Occipital lobe (tissue), 2 donors: ENCODE results near the gene UBAP2. TPM values are rescaled to one million over a fixed set of nuclear protein-coding genes. Genes with fewer than 3 reads are reported as not detected.

Experiments
- DNase-seq: peaks from one replicate; lab custom pipeline; 2025; lab: John Stamatoyannopoulos, UW
- total RNA-seq: library from RNA; depleted of rRNA; stranded (reverse); fragments of >200 nt; gene quantifications from one replicate; pipeline ENCODE4 v1.2.3, GENCODE V29; 2014

Gene UBAP2
- total RNA-seq, 1 donor from 2014 or later, result 68.2 TPM

DNA sequence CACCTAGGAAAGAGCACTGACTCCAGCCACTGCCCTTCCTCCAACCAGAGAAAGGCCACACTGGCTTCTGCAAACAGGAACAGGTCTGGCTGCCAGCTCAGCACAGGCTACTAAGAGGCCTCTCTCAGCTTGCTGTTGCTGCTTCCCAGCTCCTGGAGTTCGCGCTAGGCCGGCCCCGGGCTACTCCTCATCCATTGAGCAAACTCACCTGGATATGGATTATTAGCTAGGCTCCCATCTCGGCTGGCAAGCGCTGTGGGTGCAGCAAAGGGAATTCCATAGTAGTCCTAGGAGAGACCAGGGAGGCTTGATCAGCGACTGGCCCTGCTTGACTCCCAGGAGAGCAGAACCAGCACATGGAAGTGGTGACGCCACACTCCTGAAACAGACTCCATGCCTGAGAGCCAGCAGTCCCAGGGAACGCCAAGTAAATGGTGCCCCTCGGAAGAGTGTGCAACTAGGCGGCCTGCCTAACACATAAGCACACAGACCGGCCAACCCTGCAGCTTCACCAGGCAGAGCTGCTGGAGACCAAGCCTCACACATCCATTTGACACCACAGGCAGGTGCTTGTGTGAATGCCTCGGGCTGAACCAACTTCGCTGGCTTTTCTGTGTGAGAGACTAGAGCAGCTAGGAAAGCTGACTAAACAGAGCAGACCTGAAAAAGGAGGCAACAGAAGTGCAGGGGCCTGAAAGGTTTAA is 124.5 kb downstream of the UBAP2 start:
- DNase-seq, result no peak

- DNase-seq, result no peak
Measured at GRCh38 chr9:33923079-33923478, 125.6 kb downstream of the UBAP2 start.

DNA sequence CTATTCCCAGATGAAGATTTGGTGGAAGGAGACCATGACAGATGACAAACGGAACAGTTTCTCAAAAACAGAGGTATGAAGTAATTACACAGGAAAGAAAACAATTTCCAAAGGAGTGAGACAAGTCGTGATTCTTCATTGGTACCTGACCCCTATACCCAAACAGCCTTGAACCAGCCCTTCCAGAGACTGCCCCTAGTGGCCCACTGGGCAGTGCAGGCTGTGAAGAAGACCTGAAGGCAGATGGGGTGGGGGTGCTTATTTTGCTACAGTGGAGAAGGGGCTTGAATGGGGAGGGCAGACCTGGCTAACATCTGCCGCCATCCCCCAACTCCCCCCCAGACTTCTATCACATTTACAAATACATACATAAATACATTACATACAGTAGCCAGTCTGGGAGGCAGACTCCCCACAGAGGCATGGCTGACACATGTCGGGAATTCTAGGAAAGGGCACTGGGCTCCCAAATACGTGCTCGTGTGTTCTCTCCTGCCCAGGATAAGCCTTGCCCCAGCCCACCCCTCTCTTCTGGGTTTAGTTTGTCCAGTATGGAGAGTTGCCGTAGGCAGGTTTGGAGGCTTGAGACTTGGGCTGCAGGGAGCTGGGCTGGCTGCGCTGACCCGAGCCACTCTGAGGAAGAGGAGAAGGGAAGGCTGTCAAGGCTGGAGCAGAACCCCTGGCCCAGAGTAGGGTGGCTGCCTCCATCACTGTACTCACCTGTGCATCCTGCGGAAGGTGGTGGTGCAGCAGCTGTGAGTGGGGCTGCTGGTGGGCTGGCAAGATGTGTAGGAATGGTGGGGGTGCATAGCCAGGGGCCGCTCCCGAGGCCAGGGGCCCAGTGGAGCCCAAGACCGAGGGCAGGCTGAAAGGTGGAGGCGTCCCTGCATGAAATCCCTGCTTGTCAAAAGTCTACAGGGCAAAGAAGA is 126.5 kb downstream of the UBAP2 start:
- DNase-seq, result no peak

- no peak for DNase-seq
Measured at GRCh38 chr9:33919276-33919897, 129.3 kb downstream of the UBAP2 start.

DNA sequence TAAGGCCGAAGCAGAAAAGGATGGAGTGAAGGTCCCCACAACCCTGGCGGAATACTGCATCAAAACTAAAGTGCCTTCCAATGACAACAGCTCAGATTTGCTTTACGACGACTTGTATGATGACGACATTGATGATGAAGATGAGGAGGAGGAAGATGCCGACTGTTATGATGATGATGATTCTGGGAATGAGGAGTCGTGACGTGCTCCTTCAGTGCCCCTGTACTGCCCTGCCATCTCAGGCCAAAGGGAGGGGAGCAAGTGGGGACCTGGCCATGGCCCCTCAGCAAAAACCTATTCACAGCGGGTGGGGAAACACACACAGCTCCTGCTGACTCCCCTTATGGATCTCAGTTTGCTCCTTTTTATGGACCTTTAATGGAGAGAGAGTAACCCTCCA is 131.7 kb downstream of the UBAP2 start:
- no peak for DNase-seq

- DNase-seq, result no peak
Measured at GRCh38 chr9:33914887-33915628, 133.6 kb downstream of the UBAP2 start.

- no peak for DNase-seq
Measured at GRCh38 chr9:33913541-33913940, 135.1 kb downstream of the UBAP2 start.

DNA sequence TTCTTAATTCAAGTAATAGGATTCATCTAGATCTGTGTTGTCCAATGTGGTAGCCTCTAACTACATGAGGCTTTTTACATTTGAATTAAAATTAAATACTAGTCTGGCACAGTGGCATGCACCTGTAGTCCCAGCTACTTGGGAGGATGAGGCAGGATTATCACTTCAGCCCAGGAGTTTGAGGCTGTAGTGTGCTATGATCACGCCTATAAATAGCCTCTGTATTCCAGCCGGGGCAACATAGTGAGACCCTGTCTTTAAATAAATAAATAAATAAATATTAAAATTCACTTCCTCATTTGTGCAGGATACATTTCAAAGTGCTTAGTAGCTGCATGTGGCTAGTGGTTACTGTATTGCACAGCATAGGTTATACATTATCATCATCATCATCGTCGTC is 139.9 kb downstream of the UBAP2 start:
- no peak for DNase-seq

DNA sequence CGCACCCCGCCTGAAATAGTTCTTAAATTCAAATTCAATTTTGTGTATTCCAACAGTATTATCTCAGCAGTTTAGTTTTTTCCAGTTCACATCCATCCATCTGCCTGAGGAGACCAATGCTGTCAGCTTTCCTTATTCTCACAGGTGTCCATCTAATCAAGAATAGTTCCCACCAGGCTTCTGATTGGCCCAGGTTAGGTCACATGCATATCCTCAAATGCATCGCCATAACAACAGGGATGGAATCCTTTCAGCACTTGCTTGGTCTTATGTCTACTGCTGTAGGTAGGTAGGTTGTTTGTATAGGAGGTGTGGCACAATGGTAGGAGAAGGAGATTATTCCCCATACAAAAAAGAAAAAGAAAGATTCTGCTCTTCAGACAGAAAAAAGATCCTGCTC is 140.6 kb downstream of the UBAP2 start:
- no peak for DNase-seq

DNA sequence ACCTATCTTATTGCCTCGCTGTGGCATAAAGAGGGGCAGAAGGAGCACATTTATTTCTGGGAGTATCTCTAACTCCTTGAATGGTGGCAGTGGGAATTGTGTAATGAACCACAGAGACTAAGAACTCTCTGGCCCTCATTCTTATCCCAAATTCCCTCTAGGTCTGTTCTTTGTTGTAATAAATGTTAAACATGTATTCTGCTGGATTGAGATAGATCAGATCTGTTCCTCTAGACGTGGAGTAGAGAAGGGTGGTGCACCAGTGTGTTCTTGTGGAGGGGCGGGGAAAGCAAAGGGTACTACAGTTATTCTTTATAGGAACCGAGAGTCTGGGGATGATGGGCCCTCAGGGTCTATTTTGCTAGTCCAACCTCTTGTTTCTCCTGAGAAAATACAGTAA is 141.3 kb downstream of the UBAP2 start:
- no peak for DNase-seq

DNA sequence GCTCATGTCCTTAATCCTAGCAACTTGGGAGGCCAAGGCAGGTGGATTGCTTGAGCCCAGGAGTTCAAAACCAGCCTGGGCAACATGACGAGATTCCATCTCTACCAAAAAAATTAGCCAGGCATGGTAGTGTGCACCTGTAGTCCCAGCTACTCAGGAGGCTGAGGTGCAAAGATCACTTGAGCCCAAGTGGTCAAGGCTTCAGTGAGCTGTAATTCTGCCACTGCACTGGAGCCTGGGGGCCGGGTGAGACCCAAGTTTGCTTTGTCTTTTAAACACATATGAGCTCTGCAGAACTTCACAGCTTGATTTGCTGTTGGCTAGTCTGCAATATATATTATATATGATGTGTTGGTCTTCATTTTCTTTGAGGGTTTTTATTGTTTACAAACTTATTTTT is 141.9 kb downstream of the UBAP2 start:
- DNase-seq, result no peak

DNA sequence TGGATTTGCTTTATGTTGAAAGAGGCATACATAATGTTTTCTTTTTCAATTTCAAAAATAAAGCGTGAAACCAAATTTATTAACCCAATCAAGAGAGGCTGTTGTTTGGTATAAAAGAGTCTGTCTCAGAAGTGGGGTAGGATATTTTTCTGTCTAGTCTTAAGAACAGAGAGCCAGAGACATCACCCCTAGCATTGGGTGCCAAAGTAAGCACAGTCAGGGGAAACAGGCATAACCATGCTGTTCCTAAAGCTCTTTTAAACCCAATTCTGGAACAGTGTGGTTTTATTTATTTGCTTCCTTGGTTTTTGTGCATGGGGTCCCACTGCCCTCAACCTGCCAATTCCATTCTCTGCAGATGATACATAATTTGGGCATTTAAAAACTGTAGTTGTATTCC is 143.6 kb downstream of the UBAP2 start:
- no peak for DNase-seq

DNA sequence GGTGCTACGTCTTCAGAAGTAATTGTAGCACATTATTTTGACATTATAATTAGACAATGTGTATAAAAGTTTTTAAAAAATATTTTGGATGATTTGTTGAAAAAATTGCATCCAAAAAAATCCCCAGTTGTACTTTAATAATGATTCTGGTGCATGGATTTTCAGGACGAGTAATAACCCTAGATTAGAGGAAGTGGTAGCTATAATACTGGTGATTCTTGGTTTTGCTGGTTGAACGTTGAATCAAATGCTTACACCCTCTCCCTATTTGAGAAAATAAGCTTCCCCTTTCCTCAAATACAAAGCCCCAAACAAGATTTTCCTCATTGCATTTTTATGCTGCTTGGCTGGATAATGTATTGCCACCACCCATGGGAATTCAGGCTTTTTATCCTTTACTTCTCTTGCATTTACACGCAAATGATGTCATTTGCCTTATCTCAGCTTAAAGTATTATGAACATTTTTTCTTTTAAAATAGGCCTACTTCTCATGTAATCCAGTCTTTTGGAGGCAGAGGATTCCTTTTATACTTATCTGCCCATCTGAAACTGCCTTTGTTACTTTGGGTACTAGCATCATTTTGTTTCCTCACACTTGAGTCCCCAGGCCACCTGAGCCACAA is 145.4 kb downstream of the UBAP2 start:
- no peak for DNase-seq

DNA sequence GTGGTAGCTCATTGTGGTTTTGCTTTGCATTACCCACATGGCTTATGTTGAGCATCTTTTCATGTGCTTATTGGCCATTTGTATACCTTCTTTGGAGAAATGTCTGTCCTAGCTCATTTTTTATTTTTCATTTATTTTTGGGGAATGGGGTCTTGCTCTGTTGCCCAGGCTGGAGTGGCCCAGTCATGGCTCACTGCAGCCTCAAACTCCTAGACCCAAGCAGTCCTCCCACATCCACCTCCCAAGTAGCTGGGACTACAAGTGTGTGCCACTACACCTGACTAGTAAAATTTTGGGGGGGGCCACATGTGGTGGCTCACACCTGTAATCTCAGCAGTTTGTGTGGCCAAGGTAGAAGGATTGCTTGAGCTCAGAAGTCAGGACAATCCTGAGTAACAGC is 154.4 kb downstream of the UBAP2 start:
- no peak for DNase-seq

DNA sequence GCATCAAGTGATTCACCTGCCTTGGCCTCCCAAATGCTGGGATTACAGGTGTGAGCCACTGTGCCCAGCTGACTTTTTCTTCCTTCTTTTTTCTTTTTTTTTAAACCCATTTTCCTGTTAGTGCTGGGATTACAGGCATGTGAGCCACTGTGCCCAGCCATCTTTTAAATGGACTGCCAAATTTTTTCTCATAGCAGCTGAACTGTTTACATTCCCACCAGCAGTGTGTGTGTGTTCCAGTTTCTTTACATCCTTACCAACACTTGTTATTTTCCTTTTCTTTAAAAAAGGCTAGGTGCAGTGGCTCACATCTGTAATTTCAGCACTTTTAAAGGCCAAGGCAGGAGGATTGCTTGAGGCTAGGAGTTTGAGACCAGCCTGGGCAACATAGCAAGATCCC is 154.8 kb downstream of the UBAP2 start:
- no peak for DNase-seq

DNA sequence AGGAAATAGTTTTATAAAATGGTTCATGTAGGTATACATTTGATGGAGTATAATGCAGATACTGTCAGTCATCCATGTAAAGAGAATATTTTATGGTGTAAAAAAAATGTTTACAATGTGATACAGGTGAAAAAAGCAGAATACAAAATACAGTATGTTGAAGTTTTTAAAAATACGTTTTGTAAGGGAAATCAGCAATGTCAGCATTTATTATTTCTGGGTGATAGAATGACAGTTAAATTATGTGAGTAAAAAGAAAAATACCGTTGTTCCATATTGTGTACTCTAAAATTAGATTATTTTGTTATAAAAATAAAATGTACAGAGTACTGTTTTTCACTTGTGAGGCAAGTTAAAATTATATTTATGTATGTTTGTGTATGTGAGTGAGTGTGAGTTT is 162.7 kb downstream of the UBAP2 start:
- DNase-seq, result no peak

DNA sequence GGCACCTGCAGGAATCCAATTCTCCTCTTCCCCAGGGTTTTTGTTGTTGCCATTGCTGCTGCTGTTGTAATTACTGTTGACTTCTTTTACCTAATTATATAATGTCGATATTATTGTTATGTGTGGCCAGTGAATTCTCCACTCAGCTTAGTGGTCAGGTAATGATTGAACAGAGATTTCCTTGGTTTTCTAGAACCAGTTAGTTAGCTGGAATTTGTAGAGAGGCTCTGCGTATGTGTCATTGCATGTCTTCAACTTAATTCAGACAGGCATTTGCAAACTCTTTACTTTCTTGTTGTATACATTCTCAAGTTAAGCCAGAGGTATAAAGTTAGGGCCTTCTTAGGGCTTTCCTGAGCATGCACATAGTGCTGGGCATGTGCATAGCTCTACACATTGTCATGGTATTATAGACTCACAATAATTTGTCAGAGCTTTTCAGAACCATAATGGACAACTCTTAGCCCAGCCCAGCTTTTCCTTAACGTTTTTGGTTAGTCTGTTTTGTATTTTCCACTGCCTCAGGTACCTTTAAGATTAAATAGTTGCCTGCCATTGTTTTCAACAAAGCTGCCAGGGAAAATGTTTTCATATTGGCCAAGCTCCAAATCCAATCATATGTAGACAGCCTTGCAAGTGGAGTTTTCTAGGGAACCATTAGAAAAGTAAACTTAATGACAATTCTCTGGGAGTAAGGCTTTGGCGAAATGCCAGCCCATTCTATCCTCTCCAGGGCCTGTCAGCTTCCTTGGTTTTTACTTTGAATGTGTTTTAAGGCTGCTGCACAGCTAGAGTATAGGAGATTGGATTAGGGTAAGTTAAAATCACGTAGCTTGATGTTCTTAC is 163.6 kb downstream of the UBAP2 start:
- DNase-seq, result no peak

- no peak for DNase-seq
Measured at GRCh38 chr9:33881635-33882034, 167.1 kb downstream of the UBAP2 start.

DNA sequence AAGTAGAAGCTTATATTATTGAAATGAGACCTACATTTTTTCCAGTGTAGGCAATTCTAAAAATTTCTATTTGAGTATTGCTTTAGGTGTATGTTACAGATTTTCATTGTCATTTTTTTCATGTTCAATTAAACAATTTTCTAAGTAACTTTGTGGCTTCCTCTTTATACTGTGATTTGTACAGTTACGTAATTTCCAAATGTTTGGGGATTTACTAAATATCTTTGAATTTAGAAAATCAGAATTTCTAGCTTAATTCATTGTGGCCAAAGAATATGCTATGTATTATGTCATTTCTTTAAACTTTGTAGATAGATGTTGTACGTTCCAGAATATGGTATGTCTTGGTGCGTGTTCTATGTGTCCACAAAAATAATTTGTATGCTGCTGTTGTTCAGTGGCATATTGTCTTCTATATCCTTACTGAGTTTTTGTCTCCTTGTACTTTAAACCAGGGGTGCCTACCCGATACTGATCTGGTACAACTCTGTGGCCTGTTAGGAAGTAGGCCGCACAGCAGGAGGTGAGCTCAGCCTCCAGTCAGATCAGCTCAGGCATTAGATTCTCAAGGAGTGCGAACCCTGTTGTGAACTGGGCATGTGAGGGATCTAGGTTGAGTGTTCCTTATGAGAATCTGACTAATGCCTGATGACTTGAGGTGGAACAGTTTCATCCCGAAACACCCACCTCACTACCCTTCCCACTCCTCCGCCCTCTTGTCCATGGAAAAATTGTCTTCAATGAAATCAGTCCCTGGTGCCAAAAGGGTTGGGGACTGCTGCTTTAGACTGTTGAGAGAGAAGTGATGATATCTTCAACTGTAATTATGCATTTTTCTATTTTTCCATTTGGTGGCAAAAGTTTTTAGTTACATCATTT is 168.2 kb downstream of the UBAP2 start:
- DNase-seq, result no peak
